Epithelial cell of proximal tubule (primary cell): ENCODE results near the gene FAH. TPM values are rescaled to one million over a fixed set of nuclear protein-coding genes. Genes with fewer than 3 reads are reported as not detected.

ENCODE experiments used
- DNase-seq: peaks from one replicate; pipeline ENCODE4 v3.0.0-alpha.2; 2011; ENCODE audit warnings: low read depth
- H3K4me3 ChIP-seq: 2 replicates; pipeline ENCODE4 v1.5.1; 2011; ENCODE audit warnings: low read depth, mild to moderate bottlenecking, low read length
- CTCF ChIP-seq: conservative IDR thresholded peaks from 2 replicates; pipeline ENCODE4 v1.5.1; 2012; ENCODE audit warnings: low read depth, mild to moderate bottlenecking, low read length
- total RNA-seq: library from RNA; depleted of rRNA; stranded (reverse); fragments of >200 nt; gene quantifications from 2 replicates; pipeline ENCODE4 v1.2.3, GENCODE V29; 2015

Gene FAH
- total RNA-seq, 1 donor from 2014 or later, result 20.4 TPM

GRCh38 chr15:80208758-80209734 lies 56.2 kb downstream of the FAH start:
- no peak overlapping the region for H3K4me3 ChIP-seq
- no peak for TF ChIP-seq CTCF
- DNase-seq, result no peak

- no peak for TF ChIP-seq CTCF
- peak; percentile 41 for DNase-seq
- no peak overlapping the region for H3K4me3 ChIP-seq
These were observed 58.1 kb downstream of the FAH start for GRCh38 chr15:80210611-80211573.

GRCh38 chr15:80211976-80212375 lies 59.2 kb downstream of the FAH start:
- no peak overlapping the region for H3K4me3 ChIP-seq
- TF ChIP-seq CTCF, result no peak
- DNase-seq, result no peak

GRCh38 chr15:80214910-80215309 lies 62.1 kb downstream of the FAH start:
- no peak for TF ChIP-seq CTCF
- H3K4me3 ChIP-seq, result no peak overlapping the region
- no peak for DNase-seq

GRCh38 chr15:80216141-80216540 lies 63.3 kb downstream of the FAH start:
- no peak for TF ChIP-seq CTCF
- no peak for DNase-seq

GRCh38 chr15:80216911-80217310 lies 64.1 kb downstream of the FAH start:
- TF ChIP-seq CTCF, result no peak
- DNase-seq, result no peak
- H3K4me3 ChIP-seq, result no peak overlapping the region

More at GRCh38 chr15:80216141-80216540, 63.3 kb downstream of the FAH start:
- H3K4me3 ChIP-seq, result no peak overlapping the region
